ENCODE results near the gene CEP128. TPM values are rescaled to one million over a fixed set of nuclear protein-coding genes. Genes with fewer than 3 reads are reported as not detected.

CEP128 gene
- total and polyA plus RNA-seq, 8 donors: 4.8 to 10.1 (median 7.5) TPM

GRCh38 chr14:80695869-80696268 lies 245.7 kb downstream of the CEP128 start:
- no peak overlapping the region for H3K27ac ChIP-seq
- no peaks in the 10 kb centered on the region for H3K27me3 ChIP-seq
- ATAC-seq (no peak), DNase-seq (no peak)
- no peak for TF ChIP-seq CTCF (IDR thresholded peaks at IDR 0.05)
- intact Hi-C loops (cut with DNase I): no loop called here
- no peaks in the 10 kb centered on the region for H3K9me3 ChIP-seq
- no peak overlapping the region for H3K4me3 ChIP-seq
- H3K36me3 ChIP-seq: no peaks in the 10 kb centered on the region
- no peaks in the 10 kb centered on the region for H3K4me1 ChIP-seq

DNA sequence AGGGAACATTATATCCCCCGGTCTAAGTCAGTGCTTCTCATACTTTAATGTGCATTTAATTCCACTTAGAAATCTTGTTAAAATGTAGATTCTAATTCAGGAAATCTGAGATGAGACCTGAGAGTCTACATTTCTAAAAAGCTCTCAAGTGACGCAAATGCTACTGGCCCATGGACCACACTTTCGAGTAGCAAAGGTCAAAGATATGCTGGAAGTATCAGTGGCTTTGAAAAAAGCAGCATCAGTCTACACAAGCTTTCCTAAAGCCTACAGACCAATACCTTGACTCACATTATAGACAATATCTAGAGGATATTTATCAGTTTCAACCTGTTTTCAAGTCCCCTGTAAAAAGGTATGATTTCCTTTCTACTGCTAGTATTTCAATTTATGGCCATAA lies 248.6 kb downstream of the CEP128 start:
- no peaks in the 10 kb centered on the region for H3K36me3 ChIP-seq
- intact Hi-C loops (cut with DNase I): no loop called here
- no peaks in the 10 kb centered on the region for H3K4me1 ChIP-seq
- no peak for TF ChIP-seq CTCF (IDR thresholded peaks at IDR 0.05)
- no peak overlapping the region for H3K27ac ChIP-seq
- no peak for DNase-seq
- no peak overlapping the region for H3K4me3 ChIP-seq
- ATAC-seq: no peak
- no peaks in the 10 kb centered on the region for H3K9me3 ChIP-seq
- no peaks in the 10 kb centered on the region for H3K27me3 ChIP-seq

DNA sequence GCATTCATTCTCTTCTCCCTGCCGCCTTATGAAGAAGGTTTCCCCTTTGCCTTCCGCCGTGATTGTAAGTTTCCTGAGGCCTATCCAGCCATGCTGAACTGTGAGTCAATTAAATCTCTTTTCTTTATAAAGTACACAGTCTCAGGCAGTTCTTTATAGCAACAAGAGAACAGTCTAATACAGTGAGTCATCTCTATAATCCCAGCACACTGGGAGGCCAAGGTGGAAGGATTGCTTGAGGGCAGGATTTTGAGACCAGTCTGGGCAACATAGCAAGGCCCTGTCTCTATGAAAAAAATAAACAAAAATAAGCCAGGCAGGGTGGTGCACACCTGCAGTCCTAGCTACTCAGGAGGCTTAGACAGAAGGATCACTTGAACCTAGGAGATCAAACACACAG lies 259.9 kb downstream of the CEP128 start:
- peaks cover 2 to 65% of the 10 kb centered on the region in 2 donors for H3K9me3 ChIP-seq
- H3K4me1 ChIP-seq: no peaks in the 10 kb centered on the region
- TF ChIP-seq CTCF (IDR thresholded peaks at IDR 0.05): no peak
- no peaks in the 10 kb centered on the region for H3K36me3 ChIP-seq
- DNase-seq (no peak), ATAC-seq (no peak)
- H3K27me3 ChIP-seq: no peaks in the 10 kb centered on the region
- no peak overlapping the region for H3K27ac ChIP-seq
- intact Hi-C loops (cut with DNase I): no loop called here
- no peak overlapping the region for H3K4me3 ChIP-seq

DNA sequence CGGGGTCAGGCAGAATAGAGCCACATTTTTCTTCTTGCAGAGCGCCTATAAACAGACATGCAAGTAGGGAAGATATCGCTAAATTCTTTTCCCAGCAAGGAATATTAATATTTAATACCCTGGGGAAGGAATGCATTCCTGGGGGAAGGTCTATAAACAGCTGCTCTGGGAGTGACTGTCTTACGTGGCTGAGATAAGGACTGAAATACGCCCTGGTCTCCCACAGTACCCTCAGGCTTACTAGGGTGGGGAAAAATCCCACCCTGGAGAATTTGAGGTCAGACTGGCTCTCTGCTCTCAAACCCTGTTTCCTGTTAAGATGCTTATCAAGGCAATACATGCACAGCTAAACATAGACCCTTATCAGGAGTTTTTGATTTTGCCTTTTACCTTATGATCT lies 262.3 kb downstream of the CEP128 start:
- Histone ChIP-seq H3K27ac (no peak overlapping the region), H3K36me3 (no peaks in the 10 kb centered on the region), H3K27me3 (no peaks in the 10 kb centered on the region), H3K4me3 (no peak overlapping the region), H3K4me1 (no peaks in the 10 kb centered on the region), H3K9me3 (peaks cover 2 to 51% of the 10 kb centered on the region in 2 donors)
- DNase-seq (no peak), ATAC-seq (no peak)
- intact Hi-C loops (cut with DNase I): no loop called here
- no peak for TF ChIP-seq CTCF (IDR thresholded peaks at IDR 0.05)

DNA sequence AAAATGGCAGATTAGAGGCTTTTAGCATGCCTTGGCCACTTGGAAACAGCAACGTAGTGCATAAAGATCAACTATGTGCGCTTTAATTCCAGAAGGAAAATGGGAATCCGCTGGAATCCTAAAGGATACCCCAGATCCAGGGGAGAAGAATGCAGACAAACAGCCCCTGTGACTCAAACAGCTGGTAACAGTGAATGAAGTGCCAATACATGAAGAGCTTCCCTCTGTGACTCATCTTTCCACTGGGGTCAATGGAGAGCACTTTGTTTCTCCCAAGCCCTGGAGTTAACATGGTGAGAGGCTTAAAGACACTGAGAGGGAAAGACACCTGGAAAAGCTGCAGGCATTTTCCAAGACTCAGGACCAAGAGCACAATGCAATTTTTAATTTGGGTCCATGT lies 263.1 kb downstream of the CEP128 start:
- DNase-seq: no peak
- H3K4me3 ChIP-seq: no peak overlapping the region
- no peak for TF ChIP-seq CTCF (IDR thresholded peaks at IDR 0.05)
- no peaks in the 10 kb centered on the region for H3K36me3 ChIP-seq
- intact Hi-C loops (cut with DNase I): no loop called here
- no peaks in the 10 kb centered on the region for H3K27me3 ChIP-seq
- ATAC-seq: no peak
- H3K27ac ChIP-seq: no peak overlapping the region
- peaks cover 2 to 54% of the 10 kb centered on the region in 2 donors for H3K9me3 ChIP-seq
- no peaks in the 10 kb centered on the region for H3K4me1 ChIP-seq
